ENCODE measurements around the gene ZNF341. TPM values are rescaled to one million over a fixed set of nuclear protein-coding genes. Genes with fewer than 3 reads are reported as not detected.
A peak's percentile ranks its signal among the peaks of the same experiment; 100 is the strongest.
"Not testable (repeated sequence)": the region's sequence is repeated elsewhere in the genome, so short reads cannot be mapped to it uniquely, and the experiment has no call there.

Gene ZNF341
- total and polyA plus RNA-seq, 2 experiments from 2014 or later: 4.3 to 6.1 TPM

DNA sequence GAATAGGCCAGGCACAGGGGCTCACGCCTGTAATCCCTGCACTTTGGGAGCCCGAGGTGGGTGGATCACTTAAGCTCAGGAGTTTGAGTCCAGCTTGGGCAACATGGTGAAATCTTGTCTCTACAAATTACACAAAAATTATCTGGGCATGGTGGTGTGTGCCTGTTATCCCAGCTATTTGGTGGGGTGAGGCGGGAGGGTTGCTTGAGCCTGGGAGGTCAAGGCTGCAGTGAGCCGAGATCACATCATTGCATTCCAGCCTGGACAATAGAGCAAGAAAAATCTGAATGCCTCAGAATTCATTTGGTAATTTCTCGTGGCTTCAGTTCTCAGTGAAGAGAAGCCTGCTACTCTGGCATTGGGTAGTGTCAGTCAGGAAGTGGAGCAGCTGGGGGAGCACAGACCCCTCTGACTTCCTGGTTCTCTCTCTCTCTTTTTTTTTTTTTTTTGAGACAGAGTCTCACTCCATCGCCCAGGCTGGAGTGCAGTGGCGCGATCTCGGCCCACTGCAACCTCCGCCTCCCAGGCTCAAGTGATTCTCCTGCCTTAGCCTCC lies 24.2 kb downstream of the ZNF341 start:
- DNase-seq (ENCODE audit: low spot score) (peak; percentile 71), ATAC-seq (peak; percentile 80)
- not testable (repeated sequence) for H3K9me2 ChIP-seq (ENCODE audit: insufficient read depth); H3K27me3 ChIP-seq (ENCODE audit: insufficient read depth); H2AFZ ChIP-seq; H3K9me3 Mint-ChIP-seq; H3K36me3 ChIP-seq (ENCODE audit: insufficient read depth); H3F3A ChIP-seq (replicated peaks; ENCODE audit: low read depth); H3K4me1 Mint-ChIP-seq; H4K20me1 ChIP-seq (replicated peaks; ENCODE audit: insufficient read depth); H3K4me1 ChIP-seq (ENCODE audit: insufficient read depth); H3K79me2 ChIP-seq (replicated peaks; ENCODE audit: insufficient read depth); H3K4me3 ChIP-seq; H3K4me3 Mint-ChIP-seq
- peaks cover 10% of the 10 kb centered on the region for H3K27me3 Mint-ChIP-seq (ENCODE audit: insufficient read depth, low read depth, poor library complexity)
- H3K27ac Mint-ChIP-seq: peak overlapping the region; percentile 87
- 0 out of 2 replicates have a peak overlapping the region, but pooled peaks have one; percentile 23 for H3K4me2 ChIP-seq
- H3K36me3 Mint-ChIP-seq (ENCODE audit: low read depth): peaks cover 30% of the 10 kb centered on the region
- H3K27ac ChIP-seq (ENCODE audit: low read depth): peak overlapping the region; percentile 57; the same call in 1 of the 2 replicates

DNA sequence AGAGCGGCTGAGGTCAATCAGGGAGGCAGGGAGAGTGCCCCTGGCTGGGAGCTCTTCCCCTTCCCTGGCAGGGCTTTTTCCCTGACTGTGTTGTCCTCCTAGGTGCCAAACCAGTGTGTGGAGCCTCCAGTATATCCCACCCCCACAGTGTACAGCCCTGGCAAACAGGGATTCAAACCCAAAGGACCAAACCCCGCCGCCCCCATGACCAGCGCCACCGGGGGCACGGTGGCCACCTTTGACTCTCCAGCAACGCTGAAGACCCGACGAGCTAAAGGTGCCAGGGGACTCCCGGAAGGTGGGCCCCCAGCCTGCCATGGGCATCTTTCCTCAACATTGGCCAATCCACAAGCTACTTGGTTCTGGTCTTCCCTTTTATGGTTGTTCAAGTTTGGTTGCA lies 25.2 kb downstream of the ZNF341 start:
- H3K4me2 ChIP-seq: no peak overlapping the region
- H3K9me2 ChIP-seq (ENCODE audit: insufficient read depth): no peaks in the 10 kb centered on the region
- DNase-seq (ENCODE audit: low spot score) (no peak), ATAC-seq (no peak)
- H3F3A ChIP-seq (replicated peaks; ENCODE audit: low read depth): no peaks in the 10 kb centered on the region
- Mint-ChIP-seq H3K27me3 (ENCODE audit: insufficient read depth, low read depth, poor library complexity) (peaks cover 10% of the 10 kb centered on the region), H3K36me3 (ENCODE audit: low read depth) (peaks cover 30% of the 10 kb centered on the region), H3K9me3 (no peaks in the 10 kb centered on the region), H3K27ac (no peak overlapping the region), H3K4me1 (peaks cover 6% of the 10 kb centered on the region; the same call in 2 of the 3 replicates), H3K4me3 (no peak overlapping the region)
- no peaks in the 10 kb centered on the region for H3K4me1 ChIP-seq (ENCODE audit: insufficient read depth)
- H2AFZ ChIP-seq: no peak overlapping the region
- peaks cover 3% of the 10 kb centered on the region; the same call in 1 of the 2 replicates for H3K36me3 ChIP-seq (ENCODE audit: insufficient read depth)
- no peak overlapping the region; the same call in 1 of the 2 replicates for H3K27ac ChIP-seq (ENCODE audit: low read depth)
- H4K20me1 ChIP-seq (replicated peaks; ENCODE audit: insufficient read depth): no peaks in the 10 kb centered on the region
- no peak overlapping the region for H3K4me3 ChIP-seq
- no peaks in the 10 kb centered on the region for H3K79me2 ChIP-seq (replicated peaks; ENCODE audit: insufficient read depth)
- H3K27me3 ChIP-seq (ENCODE audit: insufficient read depth): no peaks in the 10 kb centered on the region
- TF ChIP-seq, protein P1, sequence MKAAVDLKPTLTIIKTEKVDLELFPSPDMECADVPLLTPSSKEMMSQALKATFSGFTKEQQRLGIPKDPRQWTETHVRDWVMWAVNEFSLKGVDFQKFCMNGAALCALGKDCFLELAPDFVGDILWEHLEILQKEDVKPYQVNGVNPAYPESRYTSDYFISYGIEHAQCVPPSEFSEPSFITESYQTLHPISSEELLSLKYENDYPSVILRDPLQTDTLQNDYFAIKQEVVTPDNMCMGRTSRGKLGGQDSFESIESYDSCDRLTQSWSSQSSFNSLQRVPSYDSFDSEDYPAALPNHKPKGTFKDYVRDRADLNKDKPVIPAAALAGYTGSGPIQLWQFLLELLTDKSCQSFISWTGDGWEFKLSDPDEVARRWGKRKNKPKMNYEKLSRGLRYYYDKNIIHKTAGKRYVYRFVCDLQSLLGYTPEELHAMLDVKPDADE (IDR thresholded peaks at IDR 0.05): no peak
- TF ChIP-seq ZNF331 (CRISPR knock-in tag; IDR thresholded peaks at IDR 0.05; ENCODE audit: low read depth): no peak
- TF ChIP-seq, protein P2, sequence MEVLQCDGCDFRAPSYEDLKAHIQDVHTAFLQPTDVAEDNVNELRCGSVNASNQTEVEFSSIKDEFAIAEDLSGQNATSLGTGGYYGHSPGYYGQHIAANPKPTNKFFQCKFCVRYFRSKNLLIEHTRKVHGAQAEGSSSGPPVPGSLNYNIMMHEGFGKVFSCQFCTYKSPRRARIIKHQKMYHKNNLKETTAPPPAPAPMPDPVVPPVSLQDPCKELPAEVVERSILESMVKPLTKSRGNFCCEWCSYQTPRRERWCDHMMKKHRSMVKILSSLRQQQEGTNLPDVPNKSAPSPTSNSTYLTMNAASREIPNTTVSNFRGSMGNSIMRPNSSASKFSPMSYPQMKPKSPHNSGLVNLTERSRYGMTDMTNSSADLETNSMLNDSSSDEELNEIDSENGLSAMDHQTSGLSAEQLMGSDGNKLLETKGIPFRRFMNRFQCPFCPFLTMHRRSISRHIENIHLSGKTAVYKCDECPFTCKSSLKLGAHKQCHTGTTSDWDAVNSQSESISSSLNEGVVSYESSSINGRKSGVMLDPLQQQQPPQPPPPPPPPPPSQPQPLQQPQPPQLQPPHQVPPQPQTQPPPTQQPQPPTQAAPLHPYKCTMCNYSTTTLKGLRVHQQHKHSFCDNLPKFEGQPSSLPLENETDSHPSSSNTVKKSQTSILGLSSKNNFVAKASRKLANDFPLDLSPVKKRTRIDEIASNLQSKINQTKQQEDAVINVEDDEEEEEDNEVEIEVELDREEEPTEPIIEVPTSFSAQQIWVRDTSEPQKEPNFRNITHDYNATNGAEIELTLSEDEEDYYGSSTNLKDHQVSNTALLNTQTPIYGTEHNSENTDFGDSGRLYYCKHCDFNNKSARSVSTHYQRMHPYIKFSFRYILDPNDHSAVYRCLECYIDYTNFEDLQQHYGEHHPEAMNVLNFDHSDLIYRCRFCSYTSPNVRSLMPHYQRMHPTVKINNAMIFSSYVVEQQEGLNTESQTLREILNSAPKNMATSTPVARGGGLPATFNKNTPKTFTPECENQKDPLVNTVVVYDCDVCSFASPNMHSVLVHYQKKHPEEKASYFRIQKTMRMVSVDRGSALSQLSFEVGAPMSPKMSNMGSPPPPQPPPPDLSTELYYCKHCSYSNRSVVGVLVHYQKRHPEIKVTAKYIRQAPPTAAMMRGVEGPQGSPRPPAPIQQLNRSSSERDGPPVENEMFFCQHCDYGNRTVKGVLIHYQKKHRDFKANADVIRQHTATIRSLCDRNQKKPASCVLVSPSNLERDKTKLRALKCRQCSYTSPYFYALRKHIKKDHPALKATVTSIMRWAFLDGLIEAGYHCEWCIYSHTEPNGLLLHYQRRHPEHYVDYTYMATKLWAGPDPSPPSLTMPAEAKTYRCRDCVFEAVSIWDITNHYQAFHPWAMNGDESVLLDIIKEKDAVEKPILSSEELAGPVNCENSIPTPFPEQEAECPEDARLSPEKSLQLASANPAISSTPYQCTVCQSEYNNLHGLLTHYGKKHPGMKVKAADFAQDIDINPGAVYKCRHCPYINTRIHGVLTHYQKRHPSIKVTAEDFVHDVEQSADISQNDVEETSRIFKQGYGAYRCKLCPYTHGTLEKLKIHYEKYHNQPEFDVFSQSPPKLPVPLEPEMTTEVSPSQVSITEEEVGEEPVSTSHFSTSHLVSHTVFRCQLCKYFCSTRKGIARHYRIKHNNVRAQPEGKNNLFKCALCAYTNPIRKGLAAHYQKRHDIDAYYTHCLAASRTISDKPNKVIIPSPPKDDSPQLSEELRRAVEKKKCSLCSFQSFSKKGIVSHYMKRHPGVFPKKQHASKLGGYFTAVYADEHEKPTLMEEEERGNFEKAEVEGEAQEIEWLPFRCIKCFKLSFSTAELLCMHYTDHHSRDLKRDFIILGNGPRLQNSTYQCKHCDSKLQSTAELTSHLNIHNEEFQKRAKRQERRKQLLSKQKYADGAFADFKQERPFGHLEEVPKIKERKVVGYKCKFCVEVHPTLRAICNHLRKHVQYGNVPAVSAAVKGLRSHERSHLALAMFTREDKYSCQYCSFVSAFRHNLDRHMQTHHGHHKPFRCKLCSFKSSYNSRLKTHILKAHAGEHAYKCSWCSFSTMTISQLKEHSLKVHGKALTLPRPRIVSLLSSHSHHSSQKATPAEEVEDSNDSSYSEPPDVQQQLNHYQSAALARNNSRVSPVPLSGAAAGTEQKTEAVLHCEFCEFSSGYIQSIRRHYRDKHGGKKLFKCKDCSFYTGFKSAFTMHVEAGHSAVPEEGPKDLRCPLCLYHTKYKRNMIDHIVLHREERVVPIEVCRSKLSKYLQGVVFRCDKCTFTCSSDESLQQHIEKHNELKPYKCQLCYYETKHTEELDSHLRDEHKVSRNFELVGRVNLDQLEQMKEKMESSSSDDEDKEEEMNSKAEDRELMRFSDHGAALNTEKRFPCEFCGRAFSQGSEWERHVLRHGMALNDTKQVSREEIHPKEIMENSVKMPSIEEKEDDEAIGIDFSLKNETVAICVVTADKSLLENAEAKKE (CRISPR knock-in tag; IDR thresholded peaks at IDR 0.05): no peak
- no peak for TF ChIP-seq CREB1 (CRISPR knock-in tag; IDR thresholded peaks at IDR 0.05; ENCODE audit: low read depth)
- no peak for TF ChIP-seq EZH2 (IDR thresholded peaks at IDR 0.05; ENCODE audit: low read depth, unreplicated experiment)
- no peak for TF ChIP-seq ZNF114 (CRISPR knock-in tag; IDR thresholded peaks at IDR 0.05)
- TF ChIP-seq EZH2phosphoT487 (IDR thresholded peaks at IDR 0.05; ENCODE audit: unreplicated experiment): no peak
- TF ChIP-seq, protein P3, sequence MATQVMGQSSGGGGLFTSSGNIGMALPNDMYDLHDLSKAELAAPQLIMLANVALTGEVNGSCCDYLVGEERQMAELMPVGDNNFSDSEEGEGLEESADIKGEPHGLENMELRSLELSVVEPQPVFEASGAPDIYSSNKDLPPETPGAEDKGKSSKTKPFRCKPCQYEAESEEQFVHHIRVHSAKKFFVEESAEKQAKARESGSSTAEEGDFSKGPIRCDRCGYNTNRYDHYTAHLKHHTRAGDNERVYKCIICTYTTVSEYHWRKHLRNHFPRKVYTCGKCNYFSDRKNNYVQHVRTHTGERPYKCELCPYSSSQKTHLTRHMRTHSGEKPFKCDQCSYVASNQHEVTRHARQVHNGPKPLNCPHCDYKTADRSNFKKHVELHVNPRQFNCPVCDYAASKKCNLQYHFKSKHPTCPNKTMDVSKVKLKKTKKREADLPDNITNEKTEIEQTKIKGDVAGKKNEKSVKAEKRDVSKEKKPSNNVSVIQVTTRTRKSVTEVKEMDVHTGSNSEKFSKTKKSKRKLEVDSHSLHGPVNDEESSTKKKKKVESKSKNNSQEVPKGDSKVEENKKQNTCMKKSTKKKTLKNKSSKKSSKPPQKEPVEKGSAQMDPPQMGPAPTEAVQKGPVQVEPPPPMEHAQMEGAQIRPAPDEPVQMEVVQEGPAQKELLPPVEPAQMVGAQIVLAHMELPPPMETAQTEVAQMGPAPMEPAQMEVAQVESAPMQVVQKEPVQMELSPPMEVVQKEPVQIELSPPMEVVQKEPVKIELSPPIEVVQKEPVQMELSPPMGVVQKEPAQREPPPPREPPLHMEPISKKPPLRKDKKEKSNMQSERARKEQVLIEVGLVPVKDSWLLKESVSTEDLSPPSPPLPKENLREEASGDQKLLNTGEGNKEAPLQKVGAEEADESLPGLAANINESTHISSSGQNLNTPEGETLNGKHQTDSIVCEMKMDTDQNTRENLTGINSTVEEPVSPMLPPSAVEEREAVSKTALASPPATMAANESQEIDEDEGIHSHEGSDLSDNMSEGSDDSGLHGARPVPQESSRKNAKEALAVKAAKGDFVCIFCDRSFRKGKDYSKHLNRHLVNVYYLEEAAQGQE (IDR thresholded peaks at IDR 0.05; ENCODE audit: unreplicated experiment): no peak
- no peak for TF ChIP-seq POLR2AphosphoS5 (IDR thresholded peaks at IDR 0.05; ENCODE audit: low read depth)

Measured in GM23338 (cell line).